ENCODE results near the gene PI4KB. TPM values are rescaled to one million over a fixed set of nuclear protein-coding genes. Genes with fewer than 3 reads are reported as not detected.

Gene PI4KB
- total and polyA plus RNA-seq, 2 of the 13 experiments (the other 11 are each of a cell fraction or from before 2014, with no cell fraction given) = 19.5 to 29.3 TPM

DNA sequence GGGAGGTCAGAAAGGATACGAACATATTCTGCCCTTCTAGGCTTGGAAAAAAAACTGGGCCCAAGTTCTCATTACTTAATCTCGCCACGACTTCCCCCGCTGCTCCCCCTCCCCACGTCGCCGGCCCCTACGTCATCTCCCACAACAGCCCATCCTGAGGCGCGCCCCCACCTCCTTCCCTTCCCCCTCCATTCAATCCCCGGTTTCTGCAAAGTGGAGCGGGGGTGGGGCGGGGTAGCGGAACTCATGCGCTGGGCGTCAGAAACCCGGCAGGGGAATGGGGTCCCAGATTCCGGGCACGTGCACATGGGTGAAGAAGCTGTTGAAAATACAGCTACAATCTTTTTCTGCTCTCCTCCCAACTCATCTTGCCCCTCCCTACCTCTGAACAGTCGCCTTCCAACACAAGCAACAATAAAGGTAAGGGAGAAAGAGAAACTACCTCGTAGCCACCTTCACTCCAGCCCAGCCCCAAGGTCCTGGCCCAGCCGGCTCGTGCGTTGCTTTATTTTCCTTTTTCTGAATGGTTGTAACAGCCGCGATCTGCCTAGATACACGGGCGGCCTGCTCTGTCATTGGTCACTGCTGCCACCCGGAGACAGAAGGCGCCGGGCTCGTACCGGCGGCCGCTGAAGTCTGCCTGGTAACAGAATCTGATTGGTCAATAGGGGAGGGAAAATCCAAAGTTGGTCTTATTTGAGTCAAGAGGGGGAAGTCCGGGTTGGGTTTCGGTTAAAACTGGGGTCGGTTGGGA lies 19.7 kb upstream of the PI4KB start, which contains the start of gene RFX5 (continued):
- TF ChIP-seq SRF (IDR thresholded peaks at IDR 0.05; ENCODE audit: low read depth, low read length) (0 out of 2 replicates have a peak, but pooled peaks have one; percentile 6), ZNF558 (CRISPR knock-in tag; IDR thresholded peaks at IDR 0.05; ENCODE audit: borderline replicate concordance) (no peak), MAZ (IDR thresholded peaks at IDR 0.05; ENCODE audit: borderline replicate concordance, low read depth, low read length) (no peak; the same call in 1 of the 2 replicates), MAZ (CRISPR knock-in tag; IDR thresholded peaks at IDR 0.05; ENCODE audit: low read depth) (peak; percentile 61), RFXANK (CRISPR knock-in tag; IDR thresholded peaks at IDR 0.05) (peak; percentile 99), CEBPB (IDR thresholded peaks at IDR 0.05; ENCODE audit: borderline replicate concordance, low read depth, low read length) (peak; percentile 23; the same call in 1 of the 2 replicates), SRSF1 (optimal IDR thresholded peaks at IDR 0.05; ENCODE audit: low read depth, low read length) (no peak), U2AF1 (optimal IDR thresholded peaks at IDR 0.05; ENCODE audit: low read depth, low read length) (no peak), HNRNPLL (IDR thresholded peaks at IDR 0.05; ENCODE audit: low read depth, low read length, poor library complexity, severe bottlenecking) (peak; percentile 45), SMAD9 (CRISPR knock-in tag; IDR thresholded peaks at IDR 0.05) (no peak), ATF1 (CRISPR knock-in tag; IDR thresholded peaks at IDR 0.05) (peak; percentile 71; the same call in 1 of the 2 replicates), HMG20B (CRISPR knock-in tag; conservative IDR thresholded peaks at IDR 0.05) (no peak), ZNF121 (CRISPR knock-in tag; IDR thresholded peaks at IDR 0.05) (no peak), ZNF780A (CRISPR knock-in tag; IDR thresholded peaks at IDR 0.05) (no peak), ASH2L (IDR thresholded peaks at IDR 0.05; ENCODE audit: insufficient read length, low read depth, low read length) (peak; percentile 76), ZNF138 (CRISPR knock-in tag; IDR thresholded peaks at IDR 0.05; ENCODE audit: low read depth) (0 out of 2 replicates have a peak, but pooled peaks have one; percentile 35), ZNF550 (CRISPR knock-in tag; IDR thresholded peaks at IDR 0.05; ENCODE audit: borderline replicate concordance) (no peak), NCOR1 (IDR thresholded peaks at IDR 0.05; ENCODE audit: borderline replicate concordance, low read length) (peak; percentile 59; the same call in 1 of the 2 replicates), KLF15 (CRISPR knock-in tag; IDR thresholded peaks at IDR 0.05; ENCODE audit: borderline replicate concordance) (no peak), HNRNPL (IDR thresholded peaks at IDR 0.05; ENCODE audit: low read depth, low read length) (peak; percentile 95), FOXK1 (CRISPR knock-in tag; IDR thresholded peaks at IDR 0.05; ENCODE audit: borderline replicate concordance, low read depth) (no peak), ZNF883 (CRISPR knock-in tag; IDR thresholded peaks at IDR 0.05; ENCODE audit: not compliant biosample characterization) (no peak), ZNF12 (CRISPR knock-in tag; IDR thresholded peaks at IDR 0.05) (no peak), PHF8 (CRISPR knock-in tag; IDR thresholded peaks at IDR 0.05) (peak; percentile 51)
- TF ChIP-seq, protein P1, sequence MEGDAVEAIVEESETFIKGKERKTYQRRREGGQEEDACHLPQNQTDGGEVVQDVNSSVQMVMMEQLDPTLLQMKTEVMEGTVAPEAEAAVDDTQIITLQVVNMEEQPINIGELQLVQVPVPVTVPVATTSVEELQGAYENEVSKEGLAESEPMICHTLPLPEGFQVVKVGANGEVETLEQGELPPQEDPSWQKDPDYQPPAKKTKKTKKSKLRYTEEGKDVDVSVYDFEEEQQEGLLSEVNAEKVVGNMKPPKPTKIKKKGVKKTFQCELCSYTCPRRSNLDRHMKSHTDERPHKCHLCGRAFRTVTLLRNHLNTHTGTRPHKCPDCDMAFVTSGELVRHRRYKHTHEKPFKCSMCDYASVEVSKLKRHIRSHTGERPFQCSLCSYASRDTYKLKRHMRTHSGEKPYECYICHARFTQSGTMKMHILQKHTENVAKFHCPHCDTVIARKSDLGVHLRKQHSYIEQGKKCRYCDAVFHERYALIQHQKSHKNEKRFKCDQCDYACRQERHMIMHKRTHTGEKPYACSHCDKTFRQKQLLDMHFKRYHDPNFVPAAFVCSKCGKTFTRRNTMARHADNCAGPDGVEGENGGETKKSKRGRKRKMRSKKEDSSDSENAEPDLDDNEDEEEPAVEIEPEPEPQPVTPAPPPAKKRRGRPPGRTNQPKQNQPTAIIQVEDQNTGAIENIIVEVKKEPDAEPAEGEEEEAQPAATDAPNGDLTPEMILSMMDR (CRISPR knock-in tag; IDR thresholded peaks at IDR 0.05) = 0 out of 2 replicates have a peak, but pooled peaks have one; percentile 12
- TF ChIP-seq, protein P2, sequence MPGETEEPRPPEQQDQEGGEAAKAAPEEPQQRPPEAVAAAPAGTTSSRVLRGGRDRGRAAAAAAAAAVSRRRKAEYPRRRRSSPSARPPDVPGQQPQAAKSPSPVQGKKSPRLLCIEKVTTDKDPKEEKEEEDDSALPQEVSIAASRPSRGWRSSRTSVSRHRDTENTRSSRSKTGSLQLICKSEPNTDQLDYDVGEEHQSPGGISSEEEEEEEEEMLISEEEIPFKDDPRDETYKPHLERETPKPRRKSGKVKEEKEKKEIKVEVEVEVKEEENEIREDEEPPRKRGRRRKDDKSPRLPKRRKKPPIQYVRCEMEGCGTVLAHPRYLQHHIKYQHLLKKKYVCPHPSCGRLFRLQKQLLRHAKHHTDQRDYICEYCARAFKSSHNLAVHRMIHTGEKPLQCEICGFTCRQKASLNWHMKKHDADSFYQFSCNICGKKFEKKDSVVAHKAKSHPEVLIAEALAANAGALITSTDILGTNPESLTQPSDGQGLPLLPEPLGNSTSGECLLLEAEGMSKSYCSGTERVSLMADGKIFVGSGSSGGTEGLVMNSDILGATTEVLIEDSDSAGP (CRISPR knock-in tag; IDR thresholded peaks at IDR 0.05; ENCODE audit: borderline replicate concordance) = no peak
- TF ChIP-seq, protein P3, sequence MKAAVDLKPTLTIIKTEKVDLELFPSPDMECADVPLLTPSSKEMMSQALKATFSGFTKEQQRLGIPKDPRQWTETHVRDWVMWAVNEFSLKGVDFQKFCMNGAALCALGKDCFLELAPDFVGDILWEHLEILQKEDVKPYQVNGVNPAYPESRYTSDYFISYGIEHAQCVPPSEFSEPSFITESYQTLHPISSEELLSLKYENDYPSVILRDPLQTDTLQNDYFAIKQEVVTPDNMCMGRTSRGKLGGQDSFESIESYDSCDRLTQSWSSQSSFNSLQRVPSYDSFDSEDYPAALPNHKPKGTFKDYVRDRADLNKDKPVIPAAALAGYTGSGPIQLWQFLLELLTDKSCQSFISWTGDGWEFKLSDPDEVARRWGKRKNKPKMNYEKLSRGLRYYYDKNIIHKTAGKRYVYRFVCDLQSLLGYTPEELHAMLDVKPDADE (CRISPR knock-in tag; IDR thresholded peaks at IDR 0.05) = no peak

Data from HepG2 (cell line).